Upper lobe of right lung (tissue), 1 donor: Measurements from ENCODE around the gene PARS2. TPM values are rescaled to one million over a fixed set of nuclear protein-coding genes. Genes with fewer than 3 reads are reported as not detected.
A peak's percentile ranks its signal among the peaks of the same experiment; 100 is the strongest.

Source experiments
- ATAC-seq: fragments of 200-7000 bp; cut with Tn5 transposase; one replicate; pipeline ENCODE4 v1.9.1; 2020; ENCODE audit warnings: mild to moderate bottlenecking, moderate library complexity
- DNase-seq: peaks from one replicate; pipeline ENCODE4 v3.0.0-alpha.2; 2020
- H3K27ac ChIP-seq: fragments of 200-600 bp; one replicate; pipeline ENCODE4 v1.8.0; 2022
- H3K27me3 ChIP-seq: fragments of 200-600 bp; one replicate; pipeline ENCODE4 v1.8.0; 2022; ENCODE audit warnings: mild to moderate bottlenecking
- H3K36me3 ChIP-seq: fragments of 200-600 bp; one replicate; pipeline ENCODE4 v1.8.0; 2022
- H3K4me1 ChIP-seq: fragments of 200-600 bp; one replicate; pipeline ENCODE4 v1.8.0; 2022
- H3K4me3 ChIP-seq: fragments of 200-600 bp; one replicate; pipeline ENCODE4 v1.8.0; 2022; ENCODE audit warnings: mild to moderate bottlenecking
- H3K9me3 ChIP-seq: fragments of 200-600 bp; one replicate; pipeline ENCODE4 v1.8.0; 2022
- intact Hi-C: fragments of 100-400 bp; cut with DNase I; formaldehyde crosslinking; loops from one replicate; pipeline ENCODE4 v1.11.0; 2022
- total RNA-seq: library from RNA; stranded (reverse); fragmentation: NEBNext Ultra II Directional; extraction: Animal tissue kit (Norgen Biotek cat#: 25700); gene quantifications from one replicate; pipeline ENCODE4 v1.2.1, GENCODE V29; 2021
- TF ChIP-seq, protein P1 (sequence below): fragments of 200-600 bp; IDR thresholded peaks from one replicate; pipeline ENCODE4 v1.8.0; 2022; ENCODE audit warnings: antibody characterized with exemption
- donor health status: DM: no; HTN: yes; CAD: no; lungs with severe emphysema.

The PARS2 gene
- total RNA-seq, 1 donor from 2014 or later, result 3.5 TPM

DNA sequence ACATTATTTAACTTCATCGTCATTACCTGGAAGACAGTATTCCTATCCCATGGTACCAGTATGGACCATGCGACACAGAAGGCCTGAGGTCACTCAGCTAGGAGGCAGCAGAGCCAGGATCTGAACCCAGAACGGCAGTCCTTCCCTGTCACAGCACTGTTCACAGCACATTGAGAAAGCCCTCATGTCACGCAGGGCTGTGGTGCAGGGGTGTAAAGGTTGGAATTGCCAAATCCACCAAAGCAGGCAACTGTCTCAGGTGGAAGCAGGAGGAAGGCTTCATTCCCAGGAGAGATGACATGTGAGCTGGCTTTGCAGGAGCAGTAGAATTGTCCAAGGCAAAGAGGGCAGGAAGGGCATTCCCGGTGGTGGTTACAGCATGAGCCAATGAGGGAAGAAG, 46.7 kb upstream of the PARS2 start:
- H3K4me1 ChIP-seq, result no peaks in the 10 kb centered on the region
- TF ChIP-seq, protein P1, sequence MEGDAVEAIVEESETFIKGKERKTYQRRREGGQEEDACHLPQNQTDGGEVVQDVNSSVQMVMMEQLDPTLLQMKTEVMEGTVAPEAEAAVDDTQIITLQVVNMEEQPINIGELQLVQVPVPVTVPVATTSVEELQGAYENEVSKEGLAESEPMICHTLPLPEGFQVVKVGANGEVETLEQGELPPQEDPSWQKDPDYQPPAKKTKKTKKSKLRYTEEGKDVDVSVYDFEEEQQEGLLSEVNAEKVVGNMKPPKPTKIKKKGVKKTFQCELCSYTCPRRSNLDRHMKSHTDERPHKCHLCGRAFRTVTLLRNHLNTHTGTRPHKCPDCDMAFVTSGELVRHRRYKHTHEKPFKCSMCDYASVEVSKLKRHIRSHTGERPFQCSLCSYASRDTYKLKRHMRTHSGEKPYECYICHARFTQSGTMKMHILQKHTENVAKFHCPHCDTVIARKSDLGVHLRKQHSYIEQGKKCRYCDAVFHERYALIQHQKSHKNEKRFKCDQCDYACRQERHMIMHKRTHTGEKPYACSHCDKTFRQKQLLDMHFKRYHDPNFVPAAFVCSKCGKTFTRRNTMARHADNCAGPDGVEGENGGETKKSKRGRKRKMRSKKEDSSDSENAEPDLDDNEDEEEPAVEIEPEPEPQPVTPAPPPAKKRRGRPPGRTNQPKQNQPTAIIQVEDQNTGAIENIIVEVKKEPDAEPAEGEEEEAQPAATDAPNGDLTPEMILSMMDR, result no peak
- H3K27ac ChIP-seq, result no peak overlapping the region
- no peaks in the 10 kb centered on the region for H3K27me3 ChIP-seq
- no peak overlapping the region for H3K4me3 ChIP-seq
- no peaks in the 10 kb centered on the region for H3K9me3 ChIP-seq
- intact Hi-C loops, result no loop called here
- H3K36me3 ChIP-seq, result no peaks in the 10 kb centered on the region
- DNase-seq (no peak), ATAC-seq (no peak)

DNA sequence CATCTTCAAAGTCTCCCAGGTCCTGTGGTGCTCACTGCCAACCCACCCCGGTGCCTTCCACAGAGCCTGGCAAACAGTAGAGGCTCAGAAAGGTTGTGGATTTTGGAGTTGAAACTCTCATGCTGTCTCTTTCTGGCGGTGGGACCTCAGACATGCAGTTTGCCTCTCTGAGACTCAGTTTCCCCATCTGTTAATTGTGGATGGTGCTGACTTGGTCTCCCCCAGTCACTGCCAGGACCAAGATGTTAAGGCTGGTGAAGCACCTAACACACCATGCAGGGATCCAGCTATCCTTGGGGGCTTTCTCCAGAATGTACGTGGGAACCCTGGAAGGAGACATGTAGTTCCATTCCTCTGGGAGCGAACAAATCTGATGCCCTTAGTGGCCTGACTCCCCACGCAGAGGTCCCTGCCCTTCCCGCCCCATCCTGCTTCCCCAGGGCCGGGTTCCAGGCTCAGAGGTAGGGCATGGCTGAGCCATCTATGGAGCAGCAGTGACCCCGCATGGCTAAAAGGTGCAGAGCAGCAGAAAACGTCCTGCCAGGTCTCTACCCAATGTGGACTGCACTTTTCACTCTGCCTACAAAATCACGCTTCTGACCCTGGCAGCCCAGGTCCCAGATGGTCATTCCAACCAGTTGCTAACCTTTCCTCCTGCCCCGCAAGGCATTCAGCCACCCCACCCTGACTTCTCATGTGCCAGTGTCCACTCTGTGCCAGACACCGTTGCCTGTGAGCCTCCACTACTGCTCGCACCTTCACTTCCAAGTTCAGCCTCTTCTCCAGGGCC, 46.0 kb upstream of the PARS2 start:
- Histone ChIP-seq H3K36me3 (no peaks in the 10 kb centered on the region), H3K9me3 (no peaks in the 10 kb centered on the region), H3K27ac (no peak overlapping the region), H3K4me3 (no peak overlapping the region), H3K27me3 (no peaks in the 10 kb centered on the region), H3K4me1 (no peaks in the 10 kb centered on the region)
- intact Hi-C loops, result no loop called here
- peak; percentile 88 for ATAC-seq
- TF ChIP-seq, protein P1, result peak; percentile 77
- peak; percentile 78 for DNase-seq

DNA sequence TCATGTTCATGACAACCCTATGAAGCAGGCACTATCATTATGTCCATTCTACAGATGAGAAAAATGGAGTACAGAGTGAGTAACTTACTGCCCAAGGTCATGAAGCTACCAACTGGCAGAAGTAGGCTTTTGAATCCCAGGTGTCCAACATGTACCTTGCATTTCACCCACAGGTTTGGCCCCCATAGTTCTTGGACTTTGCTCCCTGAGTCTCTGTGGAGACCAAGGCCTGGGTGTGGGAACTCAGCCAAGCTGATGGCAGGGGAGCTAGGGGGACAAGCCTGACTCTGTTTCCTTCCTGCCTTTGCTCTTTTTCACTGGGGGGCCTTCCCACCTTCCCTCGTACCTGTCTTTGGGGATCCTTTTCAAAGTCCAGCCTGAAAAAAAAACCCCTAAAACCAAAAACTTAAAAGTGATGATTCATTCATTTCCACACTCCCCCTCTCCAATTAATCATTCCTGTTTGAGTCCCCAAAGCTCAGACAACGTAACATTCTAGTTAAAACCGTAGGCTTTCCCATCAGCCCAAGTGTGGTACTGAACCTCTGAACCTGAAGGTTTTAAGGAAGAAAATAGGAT, 45.3 kb upstream of the PARS2 start:
- TF ChIP-seq, protein P1, result no peak
- Histone ChIP-seq H3K4me1 (no peaks in the 10 kb centered on the region), H3K27ac (no peak overlapping the region), H3K27me3 (no peaks in the 10 kb centered on the region), H3K4me3 (no peak overlapping the region), H3K36me3 (no peaks in the 10 kb centered on the region), H3K9me3 (no peaks in the 10 kb centered on the region)
- ATAC-seq (no peak), DNase-seq (no peak)
- intact Hi-C loops, result no loop called here

DNA sequence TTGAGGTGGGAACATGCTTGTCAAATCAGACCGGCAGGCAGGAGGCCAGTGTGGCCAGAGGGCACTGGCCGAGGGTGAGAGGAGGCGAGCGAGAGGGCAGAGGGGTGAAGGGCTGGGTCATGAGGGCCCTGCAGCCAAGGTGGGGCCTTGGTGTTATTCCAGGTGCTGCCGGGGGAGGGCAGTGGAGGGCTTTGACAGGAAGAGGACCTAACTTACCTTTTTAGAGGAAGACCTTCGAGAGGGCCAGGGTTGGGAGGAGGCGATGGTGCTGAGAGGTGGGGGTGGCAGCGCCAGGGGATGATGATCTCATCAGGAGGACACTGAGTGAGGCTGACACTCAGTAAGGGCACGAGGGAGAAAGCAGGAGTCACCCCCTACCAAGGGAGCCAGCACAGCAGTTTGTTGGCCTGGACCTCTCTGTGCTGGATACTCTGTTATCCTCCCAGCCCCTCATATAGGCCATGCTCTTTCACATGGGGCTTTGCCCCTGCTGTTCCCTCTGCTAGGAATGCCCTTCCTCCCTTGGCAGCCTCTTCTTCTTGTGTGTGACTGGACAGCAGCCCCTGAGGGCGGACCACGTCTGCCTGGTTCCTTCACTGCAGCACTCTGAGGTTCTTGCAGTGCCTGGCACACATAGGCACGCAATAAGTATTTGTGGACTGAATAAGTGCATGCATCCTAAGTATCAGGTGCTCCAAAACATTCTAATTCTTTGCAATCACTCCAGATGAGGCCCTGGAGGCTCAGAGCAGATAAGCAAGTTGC, 44.3 kb upstream of the PARS2 start:
- H3K36me3 ChIP-seq, result no peaks in the 10 kb centered on the region
- no peaks in the 10 kb centered on the region for H3K27me3 ChIP-seq
- ATAC-seq (no peak), DNase-seq (no peak)
- H3K9me3 ChIP-seq, result no peaks in the 10 kb centered on the region
- TF ChIP-seq, protein P1, result peak; percentile 5
- H3K4me1 ChIP-seq, result no peaks in the 10 kb centered on the region
- intact Hi-C loops, result no loop called here
- H3K27ac ChIP-seq, result no peak overlapping the region
- H3K4me3 ChIP-seq, result no peak overlapping the region

DNA sequence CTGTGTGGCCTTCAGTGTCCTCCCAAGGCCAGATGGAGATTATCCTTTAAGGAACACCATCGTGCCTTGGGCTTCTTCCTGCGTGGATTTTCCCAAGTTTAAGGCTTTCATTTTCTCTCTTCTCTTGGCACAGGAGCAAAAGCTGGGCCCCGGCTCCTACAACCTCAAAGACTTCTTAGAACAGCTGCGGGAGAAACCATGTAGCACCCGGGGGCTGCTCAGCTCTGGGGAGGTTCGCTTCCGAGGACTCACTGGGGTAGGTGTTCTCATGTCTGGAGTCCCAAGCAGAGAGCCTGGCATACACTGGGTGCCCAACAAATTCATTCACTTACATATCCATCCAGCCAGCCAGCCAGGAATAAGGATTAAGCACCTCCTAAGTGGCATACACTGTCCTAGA, 43.4 kb upstream of the PARS2 start:
- H3K9me3 ChIP-seq, result no peaks in the 10 kb centered on the region
- no peak overlapping the region for H3K27ac ChIP-seq
- ATAC-seq (no peak), DNase-seq (no peak)
- no peaks in the 10 kb centered on the region for H3K36me3 ChIP-seq
- peaks cover 2% of the 10 kb centered on the region for H3K27me3 ChIP-seq
- intact Hi-C loops, result no loop called here
- no peak overlapping the region for H3K4me3 ChIP-seq
- no peaks in the 10 kb centered on the region for H3K4me1 ChIP-seq
- TF ChIP-seq, protein P1, result no peak
